Measurements from ENCODE around the gene ATG12.

DNA sequence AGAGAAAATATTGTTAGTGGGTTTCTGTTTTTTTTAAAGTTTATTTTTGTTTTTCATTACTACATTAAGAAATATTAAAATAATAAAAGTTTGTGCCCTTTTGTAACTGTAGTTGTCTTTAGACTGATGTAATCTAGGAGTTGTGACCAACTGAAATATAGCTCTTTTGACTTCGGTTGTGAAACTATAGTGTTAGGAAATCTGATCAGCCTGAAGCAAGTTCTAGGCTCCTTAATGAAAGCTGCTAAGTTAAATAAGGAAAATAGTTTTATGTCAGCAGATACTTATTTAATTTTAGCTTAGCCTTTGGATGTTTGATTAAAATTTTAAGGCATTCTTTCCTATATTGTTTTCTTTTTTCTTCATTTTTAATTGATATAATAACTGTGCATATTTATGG is 14.6 kb upstream of the ATG12 start:
- no peak for TF ChIP-seq EZH2phosphoT487 (IDR thresholded peaks at IDR 0.05; ENCODE audit: low read depth, severe bottlenecking, unreplicated experiment)
- no peak for TF ChIP-seq CTCF (IDR thresholded peaks at IDR 0.05; ENCODE audit: poor library complexity)
- no peak for TF ChIP-seq EZH2 (IDR thresholded peaks at IDR 0.05; ENCODE audit: borderline replicate concordance)

All from hepatocyte (in vitro differentiated cells).